GM08714 (cell line): ENCODE data around the gene BLMH.

Experiments
- H3K4me3 ChIP-seq: fragments of 200-500 bp; sonication (Bioruptor generic); 2 replicates; pipeline ENCODE4 v1.5.1; 2014; ENCODE audit warnings: mild to moderate bottlenecking, low read length, inconsistent platforms
- ZNF274 ChIP-seq: IDR thresholded peaks from 2 replicates; pipeline ENCODE4 v1.6.1; 2012; ENCODE audit warnings: mild to moderate bottlenecking, low read depth, low read length

Gene BLMH

GRCh38 chr17:30290696-30291542 is 825 bp downstream of the BLMH start:
- peak overlapping the region; percentile 97 for H3K4me3 ChIP-seq
- no peak for TF ChIP-seq ZNF274

- TF ChIP-seq ZNF274: no peak
- no peak overlapping the region; the same call in 1 of the 2 replicates for H3K4me3 ChIP-seq
These were observed 1.7 kb downstream of the BLMH start for GRCh38 chr17:30290077-30290476.

GRCh38 chr17:30279156-30279555 is 12.6 kb downstream of the BLMH start:
- H3K4me3 ChIP-seq: no peak overlapping the region
- no peak for TF ChIP-seq ZNF274

GRCh38 chr17:30278032-30278431 is 13.7 kb downstream of the BLMH start:
- H3K4me3 ChIP-seq: no peak overlapping the region
- TF ChIP-seq ZNF274: no peak

GRCh38 chr17:30275911-30276310 is 15.8 kb downstream of the BLMH start:
- no peak for TF ChIP-seq ZNF274
- no peak overlapping the region for H3K4me3 ChIP-seq

- H3K4me3 ChIP-seq: no peak overlapping the region
- TF ChIP-seq ZNF274: no peak
These were observed 16.9 kb downstream of the BLMH start for GRCh38 chr17:30274887-30275286.

GRCh38 chr17:30273373-30273772 is 18.4 kb downstream of the BLMH start:
- H3K4me3 ChIP-seq: no peak overlapping the region
- TF ChIP-seq ZNF274: no peak

GRCh38 chr17:30271102-30271501 is 20.6 kb downstream of the BLMH start:
- H3K4me3 ChIP-seq: no peak overlapping the region
- no peak for TF ChIP-seq ZNF274

- no peak overlapping the region for H3K4me3 ChIP-seq
- no peak for TF ChIP-seq ZNF274
These were observed 24.1 kb downstream of the BLMH start for GRCh38 chr17:30267625-30268024.

GRCh38 chr17:30263552-30264333 is 28.0 kb downstream of the BLMH start:
- no peak for TF ChIP-seq ZNF274
- H3K4me3 ChIP-seq: no peak overlapping the region

GRCh38 chr17:30256756-30257506 is 34.8 kb downstream of the BLMH start:
- no peak overlapping the region for H3K4me3 ChIP-seq
- TF ChIP-seq ZNF274: no peak

- no peak for TF ChIP-seq ZNF274
- H3K4me3 ChIP-seq: no peak overlapping the region
These were observed 37.6 kb downstream of the BLMH start for GRCh38 chr17:30254150-30254549.

GRCh38 chr17:30253312-30253711 is 38.4 kb downstream of the BLMH start:
- no peak for TF ChIP-seq ZNF274
- H3K4me3 ChIP-seq: no peak overlapping the region

- TF ChIP-seq ZNF274: no peak
- no peak overlapping the region for H3K4me3 ChIP-seq
These were observed 39.8 kb downstream of the BLMH start for GRCh38 chr17:30251931-30252330.
